ENCODE data around the gene CBLB.
A peak's percentile ranks its signal among the peaks of the same experiment; 100 is the strongest.
"Not testable (repeated sequence)": the region's sequence is repeated elsewhere in the genome, so short reads cannot be mapped to it uniquely, and the experiment has no call there.

The CBLB gene

GRCh38 chr3:105764378-105765307, 104.2 kb downstream of the CBLB start:
- no peaks in the 10 kb centered on the region for H3K27me3 ChIP-seq (ENCODE audit: insufficient read depth, low read length, poor library complexity)
- no peak overlapping the region for H3K4me3 ChIP-seq (ENCODE audit: low read depth in 1 of 2, low read length in 2 of 2)
- H3K4me1 ChIP-seq (ENCODE audit: insufficient read depth, low read length), result no peaks in the 10 kb centered on the region
- no peaks in the 10 kb centered on the region for H4K20me1 ChIP-seq (ENCODE audit: insufficient read depth, low read length)
- ATAC-seq (ENCODE audit: insufficient read depth, low read depth), result peak; percentile 56; the same call in 1 of the 3 replicates
- TF ChIP-seq EZH2 (IDR thresholded peaks at IDR 0.05; ENCODE audit: borderline replicate concordance, low read depth, low read length, severe bottlenecking) (no peak), CTCF (IDR thresholded peaks at IDR 0.05; ENCODE audit: borderline replicate concordance, extremely low read depth, low read length, poor library complexity, severe bottlenecking) (no peak)
- no peak overlapping the region for H3K9ac ChIP-seq (ENCODE audit: low read depth, low read length)
- H3K36me3 ChIP-seq (ENCODE audit: insufficient read depth, low read length), result peaks cover 19% of the 10 kb centered on the region
- no peak overlapping the region for H3K4me2 ChIP-seq (ENCODE audit: insufficient read depth, low read length)
- peaks cover 20% of the 10 kb centered on the region for H3K9me3 ChIP-seq (ENCODE audit: insufficient read depth, low read length, severe bottlenecking)
- no peak overlapping the region for H3K27ac ChIP-seq (ENCODE audit: low read length)
- DNase-seq, result no peak
- no peak overlapping the region for H2AFZ ChIP-seq (ENCODE audit: low read depth, low read length)
- no peaks in the 10 kb centered on the region for H3K79me2 ChIP-seq (ENCODE audit: insufficient read depth, low read length)

GRCh38 chr3:105763659-105764036, 105.2 kb downstream of the CBLB start:
- no peak for ATAC-seq (ENCODE audit: insufficient read depth, low read depth)
- H3K4me3 ChIP-seq (ENCODE audit: low read depth in 1 of 2, low read length in 2 of 2), result no peak overlapping the region
- no peak overlapping the region for H3K9ac ChIP-seq (ENCODE audit: low read depth, low read length)
- no peak overlapping the region for H2AFZ ChIP-seq (ENCODE audit: low read depth, low read length)
- TF ChIP-seq EZH2 (IDR thresholded peaks at IDR 0.05; ENCODE audit: borderline replicate concordance, low read depth, low read length, severe bottlenecking), result no peak
- no peak for TF ChIP-seq CTCF (IDR thresholded peaks at IDR 0.05; ENCODE audit: borderline replicate concordance, extremely low read depth, low read length, poor library complexity, severe bottlenecking)
- H4K20me1 ChIP-seq (ENCODE audit: insufficient read depth, low read length), result no peaks in the 10 kb centered on the region
- no peaks in the 10 kb centered on the region for H3K4me1 ChIP-seq (ENCODE audit: insufficient read depth, low read length)
- H3K9me3 ChIP-seq (ENCODE audit: insufficient read depth, low read length, severe bottlenecking), result peaks cover 30% of the 10 kb centered on the region
- no peaks in the 10 kb centered on the region for H3K79me2 ChIP-seq (ENCODE audit: insufficient read depth, low read length)
- DNase-seq, result no peak
- no peaks in the 10 kb centered on the region for H3K27me3 ChIP-seq (ENCODE audit: insufficient read depth, low read length, poor library complexity)
- H3K27ac ChIP-seq (ENCODE audit: low read length), result no peak overlapping the region
- H3K36me3 ChIP-seq (ENCODE audit: insufficient read depth, low read length), result peaks cover 29% of the 10 kb centered on the region
- no peak overlapping the region for H3K4me2 ChIP-seq (ENCODE audit: insufficient read depth, low read length)

GRCh38 chr3:105762749-105763658, 105.8 kb downstream of the CBLB start:
- no peak overlapping the region for H3K4me3 ChIP-seq (ENCODE audit: low read depth in 1 of 2, low read length in 2 of 2)
- H3K9me3 ChIP-seq (ENCODE audit: insufficient read depth, low read length, severe bottlenecking), result peaks cover 33% of the 10 kb centered on the region
- H3K4me2 ChIP-seq (ENCODE audit: insufficient read depth, low read length), result no peak overlapping the region
- H3K27me3 ChIP-seq (ENCODE audit: insufficient read depth, low read length, poor library complexity), result no peaks in the 10 kb centered on the region
- peaks cover 33% of the 10 kb centered on the region for H3K36me3 ChIP-seq (ENCODE audit: insufficient read depth, low read length)
- DNase-seq, result no peak
- no peaks in the 10 kb centered on the region for H3K4me1 ChIP-seq (ENCODE audit: insufficient read depth, low read length)
- H3K9ac ChIP-seq (ENCODE audit: low read depth, low read length), result no peak overlapping the region
- no peak for TF ChIP-seq EZH2 (IDR thresholded peaks at IDR 0.05; ENCODE audit: borderline replicate concordance, low read depth, low read length, severe bottlenecking)
- TF ChIP-seq CTCF (IDR thresholded peaks at IDR 0.05; ENCODE audit: borderline replicate concordance, extremely low read depth, low read length, poor library complexity, severe bottlenecking), result no peak
- H2AFZ ChIP-seq (ENCODE audit: low read depth, low read length), result no peak overlapping the region
- H3K79me2 ChIP-seq (ENCODE audit: insufficient read depth, low read length), result no peaks in the 10 kb centered on the region
- no peak overlapping the region for H3K27ac ChIP-seq (ENCODE audit: low read length)
- no peaks in the 10 kb centered on the region for H4K20me1 ChIP-seq (ENCODE audit: insufficient read depth, low read length)
- ATAC-seq (ENCODE audit: insufficient read depth, low read depth), result no peak

- not testable (repeated sequence) for ATAC-seq (ENCODE audit: insufficient read depth, low read depth); H3K27me3 ChIP-seq (ENCODE audit: insufficient read depth, low read length, poor library complexity); H3K9ac ChIP-seq (ENCODE audit: low read depth, low read length); H4K20me1 ChIP-seq (ENCODE audit: insufficient read depth, low read length); DNase-seq; H3K4me1 ChIP-seq (ENCODE audit: insufficient read depth, low read length); H3K4me2 ChIP-seq (ENCODE audit: insufficient read depth, low read length); H3K79me2 ChIP-seq (ENCODE audit: insufficient read depth, low read length); H3K4me3 ChIP-seq (ENCODE audit: low read depth in 1 of 2, low read length in 2 of 2); H3K27ac ChIP-seq (ENCODE audit: low read length); H2AFZ ChIP-seq (ENCODE audit: low read depth, low read length)
- Histone ChIP-seq H3K36me3 (ENCODE audit: insufficient read depth, low read length) (peaks cover 33% of the 10 kb centered on the region), H3K9me3 (ENCODE audit: insufficient read depth, low read length, severe bottlenecking) (peaks cover 33% of the 10 kb centered on the region)
Measured at GRCh38 chr3:105762214-105762613, 106.6 kb downstream of the CBLB start.
